NT2/D1 (cell line): ENCODE data around the gene JPT1.

Experiments
- SUZ12 ChIP-seq: IDR thresholded peaks from 2 replicates; pipeline ENCODE4 v1.6.1; 2011; ENCODE audit not compliant: insufficient read length, insufficient read depth; ENCODE audit errors: extremely low read depth
- YY1 ChIP-seq: IDR thresholded peaks from 2 replicates; pipeline ENCODE4 v1.6.1; 2011; ENCODE audit not compliant: insufficient read length, insufficient read depth

- TF ChIP-seq YY1, result no peak
- no peak for TF ChIP-seq SUZ12
Measured at GRCh38 chr17:75130632-75131277, 23.6 kb downstream of the JPT1 start.
